GM21381 (cell line): Measurements from ENCODE around the gene CRADD.
"Not testable (repeated sequence)": the region's sequence is repeated elsewhere in the genome, so short reads cannot be mapped to it uniquely, and the experiment has no call there.

ENCODE experiments used
- ATAC-seq: cut with Tn5 transposase; IDR thresholded peaks from one replicate; pipeline ENCODE4 v1.9.1; 2021; ENCODE audit warnings: mild to moderate bottlenecking, moderate library complexity; ENCODE audit not compliant: unreplicated experiment

The CRADD gene

GRCh38 chr12:93677195-93678064 is at the start of gene CRADD:
Gene CRADD (plus strand): TSS chr12:93677375.
- ATAC-seq = peak; percentile 89

GRCh38 chr12:93632383-93632782 is 44.8 kb upstream of the CRADD start:
- ATAC-seq = no peak

GRCh38 chr12:93634416-93634815 is 42.8 kb upstream of the CRADD start:
- ATAC-seq = no peak

GRCh38 chr12:93636708-93637107 is 40.5 kb upstream of the CRADD start:
- ATAC-seq = no peak

- no peak for ATAC-seq
These were observed 39.1 kb upstream of the CRADD start for GRCh38 chr12:93638095-93638494.

- ATAC-seq = no peak
These were observed 38.2 kb upstream of the CRADD start for GRCh38 chr12:93638954-93639353.

- ATAC-seq = no peak
These were observed 37.8 kb upstream of the CRADD start for GRCh38 chr12:93639406-93639805.

GRCh38 chr12:93641380-93641779 is 35.8 kb upstream of the CRADD start:
- ATAC-seq = not testable (repeated sequence)

GRCh38 chr12:93642751-93643150 is 34.4 kb upstream of the CRADD start:
- ATAC-seq = no peak

- ATAC-seq = no peak
These were observed 31.5 kb upstream of the CRADD start for GRCh38 chr12:93645702-93646101.

- ATAC-seq = no peak
These were observed 26.5 kb upstream of the CRADD start for GRCh38 chr12:93650626-93651025.

- no peak for ATAC-seq
These were observed 24.1 kb upstream of the CRADD start for GRCh38 chr12:93653079-93653478.

GRCh38 chr12:93653712-93654111 is 23.5 kb upstream of the CRADD start:
- ATAC-seq = no peak

- no peak for ATAC-seq
These were observed 22.8 kb upstream of the CRADD start for GRCh38 chr12:93654421-93654820.

GRCh38 chr12:93657071-93657470 is 20.1 kb upstream of the CRADD start:
- ATAC-seq = no peak

GRCh38 chr12:93661021-93661420 is 16.2 kb upstream of the CRADD start:
- ATAC-seq = no peak

GRCh38 chr12:93663006-93663728 is 14.0 kb upstream of the CRADD start:
- ATAC-seq = no peak

GRCh38 chr12:93663729-93664084 is 13.5 kb upstream of the CRADD start:
- ATAC-seq = no peak

GRCh38 chr12:93664573-93665138 is 12.5 kb upstream of the CRADD start:
- no peak for ATAC-seq

- ATAC-seq = no peak
These were observed 9.5 kb upstream of the CRADD start for GRCh38 chr12:93667672-93668071.

- ATAC-seq = peak; percentile 85
These were observed 8.2 kb upstream of the CRADD start for GRCh38 chr12:93668919-93669418.

GRCh38 chr12:93669452-93669851 is 7.7 kb upstream of the CRADD start:
- no peak for ATAC-seq
